Liver (tissue), 9 donors: ENCODE results near the gene WARS2. TPM values are rescaled to one million over a fixed set of nuclear protein-coding genes. Genes with fewer than 3 reads are reported as not detected.
A peak's percentile ranks its signal among the peaks of the same experiment; 100 is the strongest.

Source experiments
- DNase-seq: peaks from one replicate; pipeline ENCODE4 v3.0.0-alpha.2; 2017; ENCODE audit warnings: low spot score
- H3K27ac ChIP-seq, 2 donors: one replicate each; pipeline ENCODE4 v1.7.0; 2013; ENCODE audit warnings: inconsistent platforms in 2 of 2, low read length in 2 of 2, control low read depth in 1 of 2, low read depth in 1 of 2, mild to moderate bottlenecking in 1 of 2
- H3K27me3 ChIP-seq, 4 donors: one replicate each; pipeline versions ENCODE4 v1.6.1 to v1.7.0; 2013; ENCODE audit warnings: low read length in 3 of 4, inconsistent platforms in 1 of 4, mild to moderate bottlenecking in 1 of 4, moderate library complexity in 1 of 4; ENCODE audit not compliant: control insufficient read depth in 4 of 4, insufficient read depth in 4 of 4
- H3K36me3 ChIP-seq, 4 donors: one replicate each; pipeline versions ENCODE4 v1.6.1 to v1.7.0; 2013; ENCODE audit warnings: low read length in 3 of 4, mild to moderate bottlenecking in 3 of 4, low read depth in 1 of 4, moderate library complexity in 1 of 4; ENCODE audit not compliant: control insufficient read depth in 4 of 4, insufficient read depth in 3 of 4
- H3K4me1 ChIP-seq, 4 donors: one replicate each; pipeline versions ENCODE4 v1.6.1 to v1.7.0; 2013; ENCODE audit warnings: low read length in 3 of 4, mild to moderate bottlenecking in 3 of 4, moderate library complexity in 1 of 4; ENCODE audit not compliant: control insufficient read depth in 4 of 4, insufficient read depth in 4 of 4
- H3K4me3 ChIP-seq, 3 donors: one replicate each; pipeline versions ENCODE4 v1.6.1 to v1.7.0; 2013; ENCODE audit warnings: low read length in 3 of 3, control low read depth in 1 of 3, low read depth in 1 of 3, mild to moderate bottlenecking in 1 of 3
- H3K9ac ChIP-seq, 2 donors: one replicate each; pipeline ENCODE4 v1.7.0; 2013; ENCODE audit warnings: low read length in 2 of 2, mild to moderate bottlenecking in 2 of 2, moderate library complexity in 2 of 2, control low read depth in 1 of 2, low read depth in 1 of 2
- H3K9me3 ChIP-seq, 4 donors: one replicate each; pipeline versions ENCODE4 v1.6.1 to v1.7.0; 2013; ENCODE audit warnings: low read length in 3 of 4; ENCODE audit not compliant: control insufficient read depth in 4 of 4
- ATF3 ChIP-seq: IDR thresholded peaks from 2 replicates; pipeline ENCODE4 v1.6.1; 2016; ENCODE audit warnings: antibody characterized with exemption
- CTCF ChIP-seq: fragments of 150-350 bp; IDR thresholded peaks from 2 replicates; pipeline ENCODE4 v1.5.1; 2017; ENCODE audit warnings: improper control_type of control experiment, low read depth, low read length; ENCODE audit not compliant: missing input control
- EGR1 ChIP-seq, 2 donors: IDR thresholded peaks; 2 replicates each; pipeline ENCODE4 v1.6.1; 2016 to 2018; ENCODE audit warnings: antibody characterized with exemption in 2 of 2, low read depth in 2 of 2
- FOXA1 ChIP-seq: IDR thresholded peaks from 2 replicates; pipeline ENCODE4 v1.6.1; 2016; ENCODE audit warnings: antibody characterized with exemption
- FOXA2 ChIP-seq: IDR thresholded peaks from 2 replicates; pipeline ENCODE4 v1.6.1; 2016; ENCODE audit warnings: antibody characterized with exemption
- GABPA ChIP-seq, 2 donors: IDR thresholded peaks in 1 of 2; conservative IDR thresholded peaks in 1 of 2; 2 replicates each; pipeline ENCODE4 v1.6.1; 2016; ENCODE audit warnings: antibody characterized with exemption in 2 of 2, mild to moderate bottlenecking in 1 of 2, moderate library complexity in 1 of 2
- HNF4A ChIP-seq, 2 donors: conservative IDR thresholded peaks; 2 replicates each; pipeline ENCODE4 v1.6.1; 2016; ENCODE audit warnings: antibody characterized with exemption in 2 of 2, mild to moderate bottlenecking in 2 of 2
- HNF4G ChIP-seq: IDR thresholded peaks from 2 replicates; pipeline ENCODE4 v1.6.1; 2016; ENCODE audit warnings: antibody characterized with exemption
- JUND ChIP-seq, 2 donors: IDR thresholded peaks; 2 replicates each; pipeline ENCODE4 v1.6.1; 2016; ENCODE audit warnings: antibody characterized with exemption in 2 of 2
- NR2F2 ChIP-seq: IDR thresholded peaks from 2 replicates; pipeline ENCODE4 v1.6.1; 2016; ENCODE audit warnings: antibody characterized with exemption
- RAD21 ChIP-seq, 2 donors: IDR thresholded peaks; 2 replicates each; pipeline ENCODE4 v1.6.1; 2016; ENCODE audit warnings: antibody characterized with exemption in 2 of 2, mild to moderate bottlenecking in 2 of 2
- REST ChIP-seq: IDR thresholded peaks from 2 replicates; pipeline ENCODE4 v1.6.1; 2016; ENCODE audit warnings: antibody characterized with exemption, mild to moderate bottlenecking
- RXRA ChIP-seq, 2 donors: IDR thresholded peaks; 2 replicates each; pipeline ENCODE4 v1.6.1; 2017 to 2018; ENCODE audit warnings: antibody characterized with exemption in 2 of 2, mild to moderate bottlenecking in 1 of 2
- SP1 ChIP-seq: IDR thresholded peaks from 2 replicates; pipeline ENCODE4 v1.6.1; 2018; ENCODE audit warnings: antibody characterized with exemption, mild to moderate bottlenecking
- TAF1 ChIP-seq: conservative IDR thresholded peaks from 2 replicates; pipeline ENCODE4 v1.6.1; 2016; ENCODE audit warnings: antibody characterized with exemption, mild to moderate bottlenecking
- YY1 ChIP-seq: IDR thresholded peaks from 2 replicates; pipeline ENCODE4 v1.6.1; 2016; ENCODE audit warnings: antibody characterized with exemption, mild to moderate bottlenecking
- ZBTB33 ChIP-seq: IDR thresholded peaks from 2 replicates; pipeline ENCODE4 v1.6.1; 2016; ENCODE audit warnings: antibody characterized with exemption
- WGBS: extraction: QIAGEN DNeasy Blood & Tissue Kit; methylation state at CpG from one replicate; pipeline ENCODE4 v1.1.7; 2013; 5-methylcytosine and 5-hydroxymethylcytosine counted together
- polyA plus RNA-seq, 2 donors: library from polyadenylated mRNA; stranded (reverse) in 1 of 2; unstranded in 1 of 2; fragments of 200-250 nt in 1 of 2; fragments of >200 nt in 1 of 2; fragmentation: Nextera tagmentation in 1 of 2; extraction: Ambion mirVana in 1 of 2; gene quantifications; one replicate each; pipeline versions ENCODE4 v1.2.1 to v1.2.3, GENCODE V29; 2013 to 2015
- total RNA-seq, 2 donors: library from RNA; depleted of rRNA; stranded (reverse); fragments of >200 nt; gene quantifications; one replicate each; pipeline ENCODE4 v1.2.3, GENCODE V29; 2014
- TF ChIP-seq, protein P1 (sequence below): IDR thresholded peaks from 2 replicates; pipeline ENCODE4 v1.6.1; 2016; ENCODE audit warnings: antibody characterized with exemption
- donor health status: healthy.
- donor health status: healthy.
- donor health status: healthy.
- donor health status: healthy.
- donor health status: healthy.

Gene WARS2
- total and polyA plus RNA-seq, 4 donors: 3.5 to 14.5 (median 7.0) TPM

- Histone ChIP-seq H3K27ac (no peak overlapping the region), H3K4me1 (peaks cover 3 to 27% (median 14%) of the 10 kb centered on the region in 4 donors), H3K36me3 (peaks cover 0 to 2% (median 0%) of the 10 kb centered on the region in 4 donors), H3K4me3 (no peak overlapping the region), H3K9ac (no peak overlapping the region), H3K9me3 (peaks cover 6 to 49% (median 17%) of the 10 kb centered on the region in 4 donors), H3K27me3 (peaks cover 0 to 51% (median 22%) of the 10 kb centered on the region in 4 donors)
- DNase-seq: no peak
- whole genome bisulfite sequencing: 13% methylated on average over 34 of the region's 34 CpGs
- TF ChIP-seq HNF4A (conservative IDR thresholded peaks at IDR 0.05) (no peak), HNF4G (no peak), YY1 (no peak)
These were observed 154.6 kb downstream of the WARS2 start for GRCh38 chr1:118985640-118986554.

GRCh38 chr1:118984722-118985639 lies 155.5 kb downstream of the WARS2 start:
- 14% methylated on average over 48 of the region's 48 CpGs for WGBS
- no peak overlapping the region for H3K9ac ChIP-seq
- TF ChIP-seq HNF4G: no peak
- no peak for TF ChIP-seq YY1
- TF ChIP-seq HNF4A (conservative IDR thresholded peaks at IDR 0.05): no peak
- no peak for TF ChIP-seq RAD21 (IDR thresholded peaks at IDR 0.05)
- no peak for TF ChIP-seq REST
- TF ChIP-seq SP1: no peak
- TF ChIP-seq TAF1: no peak
- TF ChIP-seq EGR1 (IDR thresholded peaks at IDR 0.05; ENCODE audit: low read depth in 2 of 2): no peak
- no peak for TF ChIP-seq JUND (IDR thresholded peaks at IDR 0.05)
- no peak for TF ChIP-seq NR2F2
- TF ChIP-seq, protein P1, sequence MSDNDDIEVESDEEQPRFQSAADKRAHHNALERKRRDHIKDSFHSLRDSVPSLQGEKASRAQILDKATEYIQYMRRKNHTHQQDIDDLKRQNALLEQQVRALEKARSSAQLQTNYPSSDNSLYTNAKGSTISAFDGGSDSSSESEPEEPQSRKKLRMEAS: no peak
- no peak for TF ChIP-seq GABPA (IDR thresholded peaks at IDR 0.05 in 1 of 2, conservative IDR thresholded peaks at IDR 0.05 in 1 of 2)
- TF ChIP-seq FOXA2: no peak
- TF ChIP-seq RXRA (IDR thresholded peaks at IDR 0.05): no peak
- TF ChIP-seq CTCF: no peak
- TF ChIP-seq FOXA1: no peak
- no peak for TF ChIP-seq ZBTB33
- TF ChIP-seq ATF3: no peak
- peaks cover 6 to 50% (median 18%) of the 10 kb centered on the region in 4 donors for H3K9me3 ChIP-seq
- peaks cover 0 to 50% (median 21%) of the 10 kb centered on the region in 4 donors for H3K27me3 ChIP-seq
- peaks cover 0 to 2% (median 0%) of the 10 kb centered on the region in 4 donors for H3K36me3 ChIP-seq
- no peak for DNase-seq
- peaks cover 3 to 27% (median 14%) of the 10 kb centered on the region in 4 donors for H3K4me1 ChIP-seq
- no peak overlapping the region for H3K27ac ChIP-seq
- peak overlapping the region in 1 of 3 donors; percentile 38 for H3K4me3 ChIP-seq
